IMR-90 (cell line): ENCODE data around the gene SRI. TPM values are rescaled to one million over a fixed set of nuclear protein-coding genes. Genes with fewer than 3 reads are reported as not detected.

ENCODE experiments used
- ATAC-seq: fragments of 200-7000 bp; cut with Tn5 transposase; 2 replicates; pipeline ENCODE4 v1.9.1; 2020; ENCODE audit warnings: low read depth, mild to moderate bottlenecking, moderate library complexity
- BruUV-seq: library from RNA; stranded (reverse); fragments of 400-500 nt; replicated peaks from 2 replicates; lab custom pipeline; 2021; lab: Mats Ljungman, UMichigan
- CTCF ChIA-PET: fragments of 300-600 bp; formaldehyde crosslinking; extraction: SDS; loops from one replicate; lab custom pipeline; 2021; ENCODE audit warnings: antibody characterized with exemption; lab: Yijun Ruan, JAX
- POLR2A ChIA-PET: fragments of 300-600 bp; sonication (Branson Sonifier 250); formaldehyde crosslinking; loops from one replicate; lab custom pipeline; 2022; ENCODE audit warnings: antibody characterized with exemption; ENCODE audit not compliant: unreplicated experiment; lab: Charles Lee
- DNase-seq: peaks from one replicate; pipeline ENCODE4 v3.0.0; 2013
- H2AFZ ChIP-seq: replicated peaks from 2 replicates; pipeline ENCODE3; 2013; ENCODE audit warnings: low read length, mild to moderate bottlenecking; ENCODE audit not compliant: poor library complexity
- H2AK5ac ChIP-seq: 2 replicates; pipeline ENCODE4 v1.6.1; 2013; ENCODE audit warnings: low read depth, low read length, inconsistent platforms
- H2AK9ac ChIP-seq: replicated peaks from 2 replicates; pipeline ENCODE3; 2013; ENCODE audit warnings: mild to moderate bottlenecking, low read depth, low read length, moderate library complexity; ENCODE audit not compliant: poor library complexity
- H2BK120ac ChIP-seq: 2 replicates; pipeline ENCODE4 v1.6.1; 2013; ENCODE audit warnings: low read depth, low read length, inconsistent platforms
- H2BK15ac ChIP-seq: 3 replicates; pipeline ENCODE4 v1.6.1; 2013; ENCODE audit warnings: low read depth, low read length, inconsistent platforms
- H2BK20ac ChIP-seq: 2 replicates; pipeline ENCODE4 v1.6.1; 2013; ENCODE audit warnings: low read depth, mild to moderate bottlenecking, inconsistent platforms, low read length, moderate library complexity
- H2BK5ac ChIP-seq: 2 replicates; pipeline ENCODE4 v1.6.1; 2013; ENCODE audit warnings: mild to moderate bottlenecking, low read depth, low read length, inconsistent platforms; ENCODE audit not compliant: poor library complexity, severe bottlenecking
- H3K14ac ChIP-seq: replicated peaks from 2 replicates; pipeline ENCODE4 v1.6.1; 2013; ENCODE audit warnings: low read depth, low read length, inconsistent platforms
- H3K18ac ChIP-seq: 2 replicates; pipeline ENCODE4 v1.6.1; 2013; ENCODE audit warnings: low read depth, low read length, control low read depth
- H3K23ac ChIP-seq: 2 replicates; pipeline ENCODE4 v1.6.1; 2013; ENCODE audit warnings: low read depth, low read length, inconsistent platforms
- H3K27ac ChIP-seq: 2 replicates; pipeline ENCODE4 v1.5.1; 2013; ENCODE audit warnings: mild to moderate bottlenecking, control low read depth, low read length; ENCODE audit not compliant: insufficient read depth
- H3K27me3 ChIP-seq: 2 replicates; pipeline ENCODE4 v1.6.1; 2013; ENCODE audit warnings: low read length; ENCODE audit not compliant: control insufficient read depth, insufficient read depth
- H3K36me3 ChIP-seq: 2 replicates; pipeline ENCODE4 v1.6.1; 2013; ENCODE audit warnings: low read length, mixed read lengths; ENCODE audit not compliant: control insufficient read depth, insufficient read depth
- H3K4ac ChIP-seq: 2 replicates; pipeline ENCODE4 v1.6.1; 2013; ENCODE audit warnings: low read depth, low read length, inconsistent platforms
- H3K4me1 ChIP-seq: 2 replicates; pipeline ENCODE4 v1.6.1; 2013; ENCODE audit warnings: low read length, mixed read lengths; ENCODE audit not compliant: control insufficient read depth, insufficient read depth
- H3K4me2 ChIP-seq: 2 replicates; pipeline ENCODE4 v1.6.1; 2013; ENCODE audit warnings: low read depth, mild to moderate bottlenecking, control low read depth, low read length, moderate library complexity
- H3K4me3 ChIP-seq: 2 replicates; pipeline ENCODE4 v1.5.1; 2013; ENCODE audit warnings: low read depth, mild to moderate bottlenecking, control low read depth, low read length, moderate library complexity; ENCODE audit not compliant: insufficient read depth
- H3K56ac ChIP-seq: 2 replicates; pipeline ENCODE4 v1.6.1; 2013; ENCODE audit warnings: low read length, inconsistent platforms; ENCODE audit not compliant: insufficient read depth; ENCODE audit errors: extremely low read depth
- H3K79me1 ChIP-seq, 2 experiments: 2 replicates each; pipeline ENCODE4 v1.6.1; 2013; ENCODE audit warnings: low read length in 2 of 2, inconsistent platforms in 1 of 2, low read depth in 1 of 2
- H3K9ac ChIP-seq: 2 replicates; pipeline ENCODE4 v1.6.1; 2013; ENCODE audit warnings: low read depth, low read length, control low read depth
- H3K9me1 ChIP-seq: 2 replicates; pipeline ENCODE4 v1.6.1; 2013; ENCODE audit warnings: low read length, inconsistent platforms; ENCODE audit not compliant: insufficient read depth
- H3K9me3 ChIP-seq: 2 replicates; pipeline ENCODE4 v1.6.1; 2013; ENCODE audit warnings: low read length; ENCODE audit not compliant: control insufficient read depth, insufficient read depth
- H4K20me1 ChIP-seq: 2 replicates; pipeline ENCODE4 v1.6.1; 2013; ENCODE audit warnings: low read length, inconsistent platforms; ENCODE audit not compliant: insufficient read depth
- H4K5ac ChIP-seq: 2 replicates; pipeline ENCODE4 v1.6.1; 2013; ENCODE audit warnings: mild to moderate bottlenecking, low read depth, low read length, control low read depth
- H4K8ac ChIP-seq, 2 experiments: 2 replicates each; pipeline ENCODE4 v1.6.1; 2013; ENCODE audit warnings: low read depth in 2 of 2, low read length in 2 of 2, control low read depth in 1 of 2, inconsistent platforms in 1 of 2
- H4K91ac ChIP-seq: 2 replicates; pipeline ENCODE4 v1.6.1; 2013; ENCODE audit warnings: low read depth, low read length, inconsistent platforms; ENCODE audit not compliant: insufficient read depth
- CHD1 ChIP-seq: IDR thresholded peaks from 2 replicates; pipeline ENCODE4 v1.6.1; 2012; ENCODE audit warnings: low read depth, low read length, improper control_type of control experiment
- FOS ChIP-seq: fragments of 150-350 bp; IDR thresholded peaks from 2 replicates; pipeline ENCODE4 v1.6.1; 2016; ENCODE audit warnings: low read depth, low read length
- RFX5 ChIP-seq: IDR thresholded peaks from 2 replicates; pipeline ENCODE4 v1.8.0; 2012; ENCODE audit warnings: low read depth, mild to moderate bottlenecking, low read length, moderate library complexity
- SMC3 ChIP-seq: fragments of 150-350 bp; IDR thresholded peaks from 2 replicates; pipeline ENCODE4 v1.6.1; 2016; ENCODE audit warnings: low read depth, mild to moderate bottlenecking, antibody characterized with exemption, low read length, moderate library complexity
- WGBS, 2 experiments: methylation state at CpG; one replicate each; pipeline versions ENCODE4 v1.1.5 to v1.1.7; 2013; ENCODE audit warnings: missing lambda C conversion rate in 2 of 2; ENCODE audit not compliant: insufficient read length in 1 of 2; ENCODE audit errors: extremely low coverage in 2 of 2; 5-methylcytosine and 5-hydroxymethylcytosine counted together
- dilution Hi-C: fragments of 300-500 bp; cut with HindIII; formaldehyde crosslinking; loops from one replicate; pipeline ENCODE4 v1.14.3; 2018; ENCODE audit warnings: low sequenced_read_pairs; ENCODE audit not compliant: unreplicated experiment
- in situ Hi-C: fragments of 300-500 bp; cut with MboI; formaldehyde crosslinking; loops from 3 replicates; pipeline ENCODE4 v1.14.3; 2019; ENCODE audit warnings: low sequenced_read_pairs, inconsistent platforms, mixed read lengths
- intact Hi-C: fragments of 100-400 bp; cut with micrococcal nuclease; formaldehyde crosslinking; loops from 2 replicates; pipeline ENCODE4 v1.10.0; 2022
- polyA plus RNA-seq, 3 experiments: library from polyadenylated mRNA; depleted of rRNA; stranded (reverse); fragments of >200 nt; gene quantifications; 2 replicates each; pipeline ENCODE4 v1.2.3, GENCODE V29; 2012; ENCODE audit warnings: low replicate concordance in 1 of 3
- total RNA-seq: library from RNA; depleted of rRNA; stranded (reverse); fragments of >200 nt; gene quantifications from 2 replicates; pipeline ENCODE4 v1.2.3, GENCODE V29; 2012
- TF ChIP-seq, protein P1 (sequence below): fragments of 150-350 bp; IDR thresholded peaks from 2 replicates; pipeline ENCODE4 v1.6.1; 2016; ENCODE audit warnings: low read depth, mild to moderate bottlenecking, low read length, moderate library complexity, borderline replicate concordance

Gene SRI
- total and polyA plus RNA-seq, 2 of the 4 experiments (the other 2 are of a cell fraction): 83.3 to 115 TPM

DNA sequence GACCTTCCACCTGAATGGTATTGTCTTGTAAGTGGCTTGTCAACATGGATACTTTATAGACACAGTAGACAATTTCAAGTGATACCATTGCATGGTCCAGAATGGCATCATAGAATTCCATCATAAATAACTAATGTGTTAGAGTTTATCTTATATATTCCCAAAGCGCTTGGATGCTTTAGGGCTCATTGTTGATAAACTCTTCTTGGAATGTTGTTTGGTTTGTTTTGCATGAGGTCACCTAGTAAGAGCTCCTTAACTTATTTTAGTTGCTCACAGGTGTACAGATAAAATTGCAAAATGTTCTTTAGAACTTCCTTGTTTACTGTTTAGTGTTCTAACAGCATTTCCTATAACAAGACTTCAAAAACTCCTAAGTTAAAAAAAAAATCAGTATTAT is 36.8 kb downstream of the SRI start:
- H3K23ac ChIP-seq: no peak overlapping the region
- WGBS, 2 experiments: no CpG with 5 or more reads among the region's 1 CpG
- ChIA-PET CTCF (no interaction called here), POLR2A (no interaction called here)
- H3K4me1 ChIP-seq: no peaks in the 10 kb centered on the region
- H3K79me1 ChIP-seq: no peaks in the 10 kb centered on the region
- no peak overlapping the region for H4K5ac ChIP-seq
- no peak overlapping the region for H3K4me3 ChIP-seq
- H2AK9ac ChIP-seq: no peak overlapping the region
- no peaks in the 10 kb centered on the region for H3K27me3 ChIP-seq
- in situ Hi-C loops: no loop called here
- dilution Hi-C loops: no loop called here
- no peak overlapping the region for H3K4me2 ChIP-seq
- no peak overlapping the region for H2BK15ac ChIP-seq
- H2BK5ac ChIP-seq: no peak overlapping the region
- no peaks in the 10 kb centered on the region for H3K9me1 ChIP-seq
- H3K14ac ChIP-seq: no peak overlapping the region
- H4K8ac ChIP-seq: no peak overlapping the region
- ATAC-seq (no peak), DNase-seq (no peak)
- no peak overlapping the region for H2BK20ac ChIP-seq
- no peaks in the 10 kb centered on the region for H3K9me3 ChIP-seq
- BruUV-seq: no TSS peak
- no peak overlapping the region for H2BK120ac ChIP-seq
- no peak for TF ChIP-seq SMC3
- TF ChIP-seq RFX5: no peak
- TF ChIP-seq CHD1: no peak
- TF ChIP-seq, protein P1, sequence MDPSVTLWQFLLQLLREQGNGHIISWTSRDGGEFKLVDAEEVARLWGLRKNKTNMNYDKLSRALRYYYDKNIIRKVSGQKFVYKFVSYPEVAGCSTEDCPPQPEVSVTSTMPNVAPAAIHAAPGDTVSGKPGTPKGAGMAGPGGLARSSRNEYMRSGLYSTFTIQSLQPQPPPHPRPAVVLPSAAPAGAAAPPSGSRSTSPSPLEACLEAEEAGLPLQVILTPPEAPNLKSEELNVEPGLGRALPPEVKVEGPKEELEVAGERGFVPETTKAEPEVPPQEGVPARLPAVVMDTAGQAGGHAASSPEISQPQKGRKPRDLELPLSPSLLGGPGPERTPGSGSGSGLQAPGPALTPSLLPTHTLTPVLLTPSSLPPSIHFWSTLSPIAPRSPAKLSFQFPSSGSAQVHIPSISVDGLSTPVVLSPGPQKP: no peak
- TF ChIP-seq FOS: no peak
- no peak overlapping the region for H2AFZ ChIP-seq
- H4K20me1 ChIP-seq: no peaks in the 10 kb centered on the region
- no peak overlapping the region for H3K27ac ChIP-seq
- H4K91ac ChIP-seq: no peak overlapping the region
- intact Hi-C loops: no loop called here
- no peak overlapping the region for H3K18ac ChIP-seq
- H2AK5ac ChIP-seq: no peak overlapping the region
- H3K56ac ChIP-seq: no peak overlapping the region
- no peaks in the 10 kb centered on the region for H3K36me3 ChIP-seq
- no peak overlapping the region for H3K9ac ChIP-seq
- no peak overlapping the region for H3K4ac ChIP-seq
